GM23248 (cell line): ENCODE measurements around the gene SUGCT.

Source experiments
- EZH2 ChIP-seq: fragments of 200-600 bp; sonication (generic); IDR thresholded peaks from 2 replicates; pipeline ENCODE4 v1.6.1; 2018; ENCODE audit warnings: antibody characterized with exemption, mild to moderate bottlenecking; ENCODE audit not compliant: insufficient read depth, poor library complexity, severe bottlenecking
- EZH2phosphoT487 ChIP-seq: fragments of 200-600 bp; sonication (generic); IDR thresholded peaks from 2 replicates; pipeline ENCODE4 v1.6.1; 2018; ENCODE audit warnings: antibody characterized with exemption, moderate library complexity, mild to moderate bottlenecking, low read depth; ENCODE audit not compliant: insufficient read depth

DNA sequence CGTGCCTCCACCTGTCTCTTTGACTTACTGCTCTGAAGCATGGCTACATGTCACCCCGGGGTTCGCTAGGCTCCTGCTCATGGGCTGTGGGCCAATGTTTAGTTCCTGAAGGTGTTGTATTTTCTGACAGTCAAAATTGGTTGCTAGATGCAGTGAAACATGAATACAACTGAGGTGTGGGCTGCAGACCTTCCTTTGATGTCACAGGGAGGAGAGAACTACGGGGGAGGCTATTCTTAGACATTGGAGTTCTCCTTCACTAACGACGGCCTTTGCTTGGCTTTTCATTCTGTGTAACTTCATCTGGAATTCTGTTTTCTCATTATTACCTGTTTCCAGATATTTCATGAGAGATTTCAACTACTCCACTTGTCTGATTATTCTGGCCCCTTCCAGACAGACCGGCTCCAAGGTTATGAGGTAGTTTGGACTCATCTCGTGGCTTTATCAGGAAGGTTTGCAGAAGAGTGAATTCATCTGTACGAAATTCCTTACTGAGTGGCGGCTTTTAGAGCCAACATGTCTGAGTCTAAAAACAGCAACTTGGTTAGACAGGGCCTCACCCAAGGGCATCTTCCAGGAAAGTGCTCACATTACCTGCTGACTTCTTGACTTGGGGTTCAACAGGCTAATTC is 774.7 kb downstream of the SUGCT start:
- TF ChIP-seq EZH2phosphoT487 (no peak), EZH2 (no peak)
